Brain microvascular endothelial cell (primary cell): ENCODE measurements around the gene ITGBL1.

ENCODE experiments used
- DNase-seq: peaks from one replicate; pipeline ENCODE4 v3.0.0-alpha.2; 2020
- H3K27ac ChIP-seq: fragments of 250-450 bp; sonication (Bioruptor Pico); 2 replicates; pipeline ENCODE4 v1.5.1; 2020; ENCODE audit warnings: mild to moderate bottlenecking, moderate library complexity
- H3K27me3 ChIP-seq: fragments of 250-450 bp; sonication (Bioruptor Pico); replicated peaks from 2 replicates; pipeline ENCODE4 v1.5.1; 2020; ENCODE audit warnings: mild to moderate bottlenecking
- H3K36me3 ChIP-seq: fragments of 250-450 bp; sonication (Bioruptor Pico); replicated peaks from 2 replicates; pipeline ENCODE4 v1.5.1; 2020; ENCODE audit warnings: mild to moderate bottlenecking
- H3K4me3 ChIP-seq: 2 replicates; pipeline ENCODE4 v1.5.1; 2011; ENCODE audit warnings: low read depth, mild to moderate bottlenecking, control low read depth, low read length, moderate library complexity
- CTCF ChIP-seq: IDR thresholded peaks from 2 replicates; pipeline ENCODE4 v1.5.1; 2011; ENCODE audit warnings: low read depth, mild to moderate bottlenecking, moderate library complexity, low read length, control low read depth, inconsistent platforms; ENCODE audit errors: missing control alignments
- in situ Hi-C: cut with HindIII; loops from 2 replicates; pipeline ENCODE4 v1.10.0; 2017; ENCODE audit warnings: low sequenced_read_pairs, low pct_ligation_motif_present

The ITGBL1 gene

GRCh38 chr13:101415358-101416174 lies 36.9 kb upstream of the ITGBL1 start:
- no peak for DNase-seq
- H3K27ac ChIP-seq: no peak overlapping the region
- H3K27me3 ChIP-seq: no peaks in the 10 kb centered on the region
- peak overlapping the region; percentile 71 for H3K4me3 ChIP-seq
- no peaks in the 10 kb centered on the region for H3K36me3 ChIP-seq
- TF ChIP-seq CTCF: no peak
- in situ Hi-C loops: no loop called here

- no peak for TF ChIP-seq CTCF
- no peak for DNase-seq
- in situ Hi-C loops: no loop called here
- Histone ChIP-seq H3K27me3 (no peaks in the 10 kb centered on the region), H3K36me3 (no peaks in the 10 kb centered on the region), H3K4me3 (peak within 1 kb of the TSS; percentile 71), H3K27ac (no peak within 1 kb of the TSS)
Measured at GRCh38 chr13:101416181-101417042, 36.1 kb upstream of the ITGBL1 start, which contains the start of gene NALCN. Gene NALCN, minus strand, starts transcription at chr13:101416508. Its CDS starts 17,382 bp downstream, at chr13:101399126.

GRCh38 chr13:101417043-101417406 lies 35.5 kb upstream of the ITGBL1 start:
- no peaks in the 10 kb centered on the region for H3K36me3 ChIP-seq
- TF ChIP-seq CTCF: no peak
- no peaks in the 10 kb centered on the region for H3K27me3 ChIP-seq
- H3K27ac ChIP-seq: no peak overlapping the region
- peak overlapping the region; percentile 71 for H3K4me3 ChIP-seq
- DNase-seq: peak; percentile 70
- in situ Hi-C loops: no loop called here

- H3K27ac ChIP-seq: no peak overlapping the region
- in situ Hi-C loops: no loop called here
Measured at GRCh38 chr13:101417501-101417900, 35.0 kb upstream of the ITGBL1 start.

GRCh38 chr13:101423872-101424271 lies 28.6 kb upstream of the ITGBL1 start:
- Histone ChIP-seq H3K36me3 (no peaks in the 10 kb centered on the region), H3K27me3 (no peaks in the 10 kb centered on the region)
- in situ Hi-C loops: no loop called here

More at GRCh38 chr13:101417501-101417900, 35.0 kb upstream of the ITGBL1 start:
- H3K4me3 ChIP-seq: no peak overlapping the region
- H3K36me3 ChIP-seq: no peaks in the 10 kb centered on the region
- no peaks in the 10 kb centered on the region for H3K27me3 ChIP-seq
- no peak for DNase-seq
- no peak for TF ChIP-seq CTCF

More at GRCh38 chr13:101423872-101424271, 28.6 kb upstream of the ITGBL1 start:
- no peak overlapping the region for H3K27ac ChIP-seq
- no peak for DNase-seq
- no peak overlapping the region for H3K4me3 ChIP-seq
- TF ChIP-seq CTCF: no peak
